HG03442 (cell line): ENCODE data around the gene CTXN3.
A peak's percentile ranks its signal among the peaks of the same experiment; 100 is the strongest.

Source experiments
- ATAC-seq: cut with Tn5 transposase; IDR thresholded peaks from one replicate; pipeline ENCODE4 v1.9.1; 2021; ENCODE audit warnings: mild to moderate bottlenecking, moderate library complexity; ENCODE audit not compliant: unreplicated experiment

The CTXN3 gene

DNA sequence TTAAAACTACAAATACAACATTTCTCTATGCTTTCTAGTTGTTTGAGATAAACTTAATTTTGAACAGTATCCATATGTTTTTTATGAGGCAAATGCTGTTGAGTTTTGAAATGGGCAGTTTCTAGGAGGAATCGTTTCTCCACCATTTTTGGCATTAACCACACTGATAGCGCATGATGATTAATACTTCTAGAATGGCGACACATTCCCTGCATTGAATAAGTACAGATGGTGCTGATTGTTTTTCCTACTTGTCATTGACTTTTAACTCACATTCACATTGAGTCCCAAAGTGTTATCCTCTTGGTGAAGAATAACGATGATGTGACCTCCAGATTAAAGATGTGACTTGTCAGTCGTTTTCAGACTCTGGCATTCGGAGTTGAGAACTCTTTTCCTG, 47.8 kb downstream of the CTXN3 start:
- no peak for ATAC-seq

DNA sequence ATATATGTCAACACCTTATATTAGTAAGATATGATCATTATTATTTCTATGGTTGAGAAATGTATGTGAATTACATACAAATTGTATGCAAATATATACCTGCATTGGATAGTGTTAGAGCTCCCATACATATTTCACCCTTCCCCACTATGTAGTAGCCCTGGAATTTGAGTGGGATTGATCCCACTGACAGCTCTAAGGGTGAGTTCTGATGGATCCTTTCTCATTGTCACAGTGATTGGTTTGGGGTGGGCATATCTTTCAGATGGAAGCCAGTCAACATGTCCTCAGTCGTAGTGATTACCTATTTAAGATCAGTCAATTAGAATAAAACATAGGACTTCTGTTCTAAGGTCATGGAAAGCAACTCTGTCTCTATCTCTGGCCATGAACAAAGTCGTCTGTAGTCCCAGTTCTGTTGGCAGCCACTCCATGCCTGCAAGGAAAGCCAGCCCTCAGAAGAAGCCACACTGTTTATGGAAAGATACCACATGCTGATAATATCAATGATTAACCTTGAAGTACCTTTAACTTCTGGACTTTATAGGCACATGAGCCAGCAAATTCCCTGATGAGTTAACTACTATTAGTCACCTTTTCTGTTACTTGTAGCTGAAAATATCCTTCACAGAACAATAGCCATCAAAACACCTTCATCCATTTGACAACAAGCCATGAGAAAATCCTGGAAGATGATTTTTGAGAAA, 49.2 kb downstream of the CTXN3 start:
- ATAC-seq: no peak

DNA sequence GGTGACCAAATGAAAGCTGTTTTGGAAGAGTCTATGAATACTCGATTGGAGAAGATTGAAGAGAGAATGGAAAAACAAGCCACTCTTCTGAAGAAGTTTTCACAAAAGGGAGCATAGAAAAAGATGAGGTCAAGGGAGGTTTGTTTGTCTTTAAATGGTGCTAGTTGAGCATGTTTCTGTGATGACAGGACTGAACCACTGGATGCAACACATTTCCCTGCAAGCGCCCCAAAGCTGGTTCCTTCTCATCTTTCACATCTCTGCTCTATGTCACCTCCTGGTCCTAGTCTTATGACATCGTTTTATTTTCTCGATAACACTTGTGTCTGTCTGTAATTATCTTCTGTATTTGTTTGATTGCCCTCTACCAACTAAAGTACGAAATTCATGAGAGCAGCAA, 50.5 kb downstream of the CTXN3 start:
- ATAC-seq: no peak

DNA sequence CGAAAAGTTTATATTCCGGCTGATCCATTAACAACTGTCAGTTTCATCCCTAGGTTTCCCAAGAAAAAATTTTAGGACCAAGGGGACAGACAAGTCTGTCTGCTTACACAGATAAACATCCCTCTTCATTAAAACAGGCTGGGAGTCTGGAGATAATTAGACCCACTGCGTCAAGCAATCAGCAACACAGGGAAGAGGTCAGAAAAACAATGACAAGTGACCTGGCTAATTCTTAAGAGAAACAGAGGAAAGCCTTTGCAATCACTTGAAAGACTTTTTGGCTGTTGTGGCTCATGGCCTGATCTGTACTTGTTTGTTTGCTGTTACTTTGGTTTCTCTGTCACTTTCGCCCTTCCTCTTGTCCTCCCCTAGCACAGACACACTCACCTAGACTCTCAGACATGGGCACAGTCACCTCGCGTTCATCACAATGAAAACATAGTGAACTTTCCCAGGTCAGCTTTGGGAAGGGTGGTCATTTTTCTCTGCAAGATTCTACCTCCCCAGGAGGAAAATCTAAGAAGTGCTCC, 51.4 kb downstream of the CTXN3 start:
- ATAC-seq: no peak

DNA sequence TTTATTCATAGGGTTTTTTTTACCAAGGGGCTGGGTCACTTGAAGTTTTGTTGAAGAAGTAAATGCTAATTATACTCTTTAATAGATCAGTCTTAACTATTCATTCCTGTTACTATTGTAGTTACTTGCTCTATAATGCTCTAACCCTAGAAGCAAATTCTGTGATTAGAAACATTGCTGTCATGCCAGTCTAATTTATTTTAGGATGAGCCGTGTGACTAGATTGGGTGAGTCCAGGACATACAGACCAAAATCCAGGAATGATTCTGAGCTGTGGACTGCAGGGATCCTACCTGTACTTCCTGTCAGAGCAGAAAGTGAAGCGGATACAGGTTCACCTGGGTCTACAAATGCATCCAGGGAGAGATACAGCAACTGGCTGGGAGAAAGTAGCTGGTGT, 53.6 kb downstream of the CTXN3 start:
- ATAC-seq: no peak

DNA sequence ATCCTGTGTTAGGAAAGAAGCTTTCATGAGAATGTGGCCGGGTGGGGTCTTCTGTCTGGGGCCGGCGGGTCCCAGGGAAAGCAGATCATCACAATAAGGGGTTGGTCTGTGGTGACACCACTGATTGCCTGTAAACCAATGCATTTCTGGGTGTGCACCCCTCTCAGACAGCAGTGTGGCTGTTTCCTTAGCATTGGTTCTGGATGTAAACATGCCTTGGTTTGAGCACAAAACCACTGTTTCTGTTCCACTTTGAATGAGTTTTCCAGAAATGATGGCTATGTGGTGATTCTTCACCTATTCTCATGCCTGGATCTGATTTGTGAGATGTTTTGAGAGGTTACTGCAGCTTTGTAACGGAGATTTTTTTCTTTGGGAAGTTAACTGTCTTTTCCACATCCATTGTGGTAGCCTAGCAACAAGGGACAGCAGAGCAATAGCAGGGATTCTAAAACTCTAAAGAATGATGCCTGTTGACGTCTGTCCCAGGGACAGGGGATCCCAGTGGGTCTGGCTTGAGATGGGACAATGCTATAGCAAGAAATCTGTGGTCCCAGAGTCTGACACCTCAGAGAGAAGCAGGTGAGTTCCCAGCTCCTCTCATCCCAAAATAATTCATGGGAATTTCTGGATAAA, 54.2 kb downstream of the CTXN3 start, which contains the start of gene CCDC192:
TSS of gene CCDC192 (plus strand) at position 466 of the 636 bp plus-strand sequence. CDS start at position 521, 55 bp downstream.
- ATAC-seq: no peak

DNA sequence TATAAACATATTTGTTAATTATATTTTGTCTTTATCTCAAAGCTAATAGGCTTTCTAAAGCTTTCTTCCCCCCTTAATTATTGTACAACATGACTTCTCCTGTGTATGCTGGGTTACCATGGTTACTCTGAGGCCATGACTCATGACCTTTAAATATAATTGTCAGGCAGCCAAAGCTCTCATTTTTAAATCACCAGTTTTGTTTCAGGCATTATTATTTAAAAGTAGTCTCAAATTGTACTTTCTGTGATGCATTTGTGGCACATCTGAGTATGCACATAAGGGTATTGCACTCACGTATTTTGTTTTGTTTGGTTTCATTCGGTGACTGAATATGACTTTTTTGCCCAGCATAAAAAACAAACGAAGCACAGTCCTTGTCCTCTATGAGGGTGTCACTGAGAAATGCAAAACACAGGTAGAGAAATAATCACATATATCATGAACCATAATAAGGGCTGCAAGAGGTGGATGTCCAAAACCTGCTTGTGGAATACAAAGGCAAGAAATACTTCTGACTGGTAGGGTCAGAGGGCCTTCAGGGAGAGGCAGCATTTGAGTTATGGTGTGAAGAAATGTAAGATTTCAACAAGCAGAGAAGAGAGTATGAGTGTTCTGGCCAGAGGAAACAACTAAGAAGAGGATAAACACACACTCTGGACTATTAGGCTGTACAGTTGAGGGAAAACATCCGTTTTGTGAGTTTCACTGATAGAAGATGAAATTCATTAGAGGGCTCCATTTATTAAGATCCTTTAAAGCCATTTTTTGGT, 56.4 kb downstream of the CTXN3 start:
- ATAC-seq: peak; percentile 49

DNA sequence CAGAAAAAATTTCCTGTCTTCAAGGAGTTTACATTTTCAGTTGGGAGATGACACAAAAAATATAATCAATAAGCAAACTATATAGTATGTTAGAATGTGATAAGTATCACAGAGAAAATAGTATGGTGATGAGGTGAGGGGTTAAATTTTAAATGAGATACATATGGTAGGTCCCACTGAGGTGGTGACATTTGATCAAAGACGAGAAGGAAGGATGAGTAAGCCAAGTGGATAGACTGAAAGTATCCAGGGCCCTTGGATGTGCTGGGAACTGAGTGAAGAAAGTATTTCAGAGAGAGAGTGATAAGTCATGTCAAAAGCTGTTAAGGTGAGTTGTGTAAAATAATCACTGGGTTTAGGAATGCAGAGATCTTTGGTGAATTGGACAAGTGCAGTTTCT, 57.8 kb downstream of the CTXN3 start:
- no peak for ATAC-seq

DNA sequence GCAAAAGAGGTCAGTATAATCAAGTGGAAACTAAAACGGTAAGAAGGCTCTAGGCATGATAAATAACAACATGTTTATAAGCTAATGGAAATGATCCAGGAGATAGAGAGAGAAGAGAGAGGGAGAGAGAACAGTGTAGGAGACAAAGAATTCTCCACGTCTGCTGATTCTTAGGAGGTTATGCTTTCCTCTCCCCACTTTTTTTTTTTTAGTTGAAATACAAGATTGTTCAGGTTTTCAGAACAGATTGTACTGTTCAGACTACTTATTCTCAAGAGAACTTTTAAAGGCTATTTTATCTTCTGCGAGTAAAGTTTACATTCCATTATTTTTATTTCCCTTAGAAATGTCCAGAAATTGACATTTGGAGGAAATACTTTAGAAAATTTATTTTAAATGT, 58.3 kb downstream of the CTXN3 start:
- no peak for ATAC-seq
